Measurements from ENCODE around the gene VAV2.
A peak's percentile ranks its signal among the peaks of the same experiment; 100 is the strongest.

The VAV2 gene

GRCh38 chr9:133788819-133789717 is 203.1 kb downstream of the VAV2 start:
- Mint-ChIP-seq H3K4me1 (ENCODE audit: low read depth) (peaks cover 72% of the 10 kb centered on the region), H3K9me3 (no peaks in the 10 kb centered on the region), H3K27me3 (peaks cover 16% of the 10 kb centered on the region), H3K36me3 (ENCODE audit: low read depth) (peaks cover 61% of the 10 kb centered on the region), H3K27ac (peak overlapping the region; percentile 79), H3K4me3 (peak overlapping the region; percentile 60)
- intact Hi-C loops (cut with micrococcal nuclease) = no loop called here

- peak overlapping the region; percentile 60 for H3K4me3 Mint-ChIP-seq
- H3K36me3 Mint-ChIP-seq (ENCODE audit: low read depth) = peaks cover 68% of the 10 kb centered on the region
- H3K27me3 Mint-ChIP-seq = peaks cover 16% of the 10 kb centered on the region
- H3K27ac Mint-ChIP-seq = peak overlapping the region; percentile 90
- intact Hi-C loops (cut with micrococcal nuclease) = no loop called here
- no peaks in the 10 kb centered on the region for H3K9me3 Mint-ChIP-seq
- peaks cover 72% of the 10 kb centered on the region for H3K4me1 Mint-ChIP-seq (ENCODE audit: low read depth)
These were observed 203.9 kb downstream of the VAV2 start for GRCh38 chr9:133788045-133788818.

- Mint-ChIP-seq H3K27ac (peak overlapping the region; percentile 90), H3K9me3 (no peaks in the 10 kb centered on the region), H3K27me3 (peaks cover 16% of the 10 kb centered on the region), H3K4me1 (ENCODE audit: low read depth) (peaks cover 78% of the 10 kb centered on the region), H3K4me3 (peak overlapping the region; percentile 23), H3K36me3 (ENCODE audit: low read depth) (peaks cover 73% of the 10 kb centered on the region)
- intact Hi-C loops (cut with micrococcal nuclease) = no loop called here
These were observed 204.4 kb downstream of the VAV2 start for GRCh38 chr9:133787754-133788025.

GRCh38 chr9:133786907-133787753 is 205.0 kb downstream of the VAV2 start:
- Mint-ChIP-seq H3K27ac (peak overlapping the region; percentile 90), H3K36me3 (ENCODE audit: low read depth) (peaks cover 69% of the 10 kb centered on the region), H3K4me3 (peak overlapping the region; percentile 48), H3K27me3 (peaks cover 15% of the 10 kb centered on the region), H3K4me1 (ENCODE audit: low read depth) (peaks cover 77% of the 10 kb centered on the region), H3K9me3 (no peaks in the 10 kb centered on the region)
- intact Hi-C loops (cut with micrococcal nuclease) = no loop called here

- H3K9me3 Mint-ChIP-seq = no peaks in the 10 kb centered on the region
- intact Hi-C loops (cut with micrococcal nuclease) = no loop called here
- H3K4me1 Mint-ChIP-seq (ENCODE audit: low read depth) = peaks cover 76% of the 10 kb centered on the region
- peak overlapping the region; percentile 48 for H3K4me3 Mint-ChIP-seq
- peaks cover 66% of the 10 kb centered on the region for H3K36me3 Mint-ChIP-seq (ENCODE audit: low read depth)
- H3K27me3 Mint-ChIP-seq = peaks cover 10% of the 10 kb centered on the region
- peak overlapping the region; percentile 90 for H3K27ac Mint-ChIP-seq
These were observed 205.8 kb downstream of the VAV2 start for GRCh38 chr9:133786371-133786753.

- peaks cover 77% of the 10 kb centered on the region for H3K4me1 Mint-ChIP-seq (ENCODE audit: low read depth)
- H3K9me3 Mint-ChIP-seq = no peaks in the 10 kb centered on the region
- H3K27ac Mint-ChIP-seq = peak overlapping the region; percentile 90
- intact Hi-C loops (cut with micrococcal nuclease) = no loop called here
- peaks cover 69% of the 10 kb centered on the region for H3K36me3 Mint-ChIP-seq (ENCODE audit: low read depth)
- peak overlapping the region; percentile 48 for H3K4me3 Mint-ChIP-seq
- H3K27me3 Mint-ChIP-seq = peaks cover 10% of the 10 kb centered on the region
These were observed 206.3 kb downstream of the VAV2 start for GRCh38 chr9:133785753-133786370.

GRCh38 chr9:133784731-133785561 is 207.2 kb downstream of the VAV2 start:
- peaks cover 4% of the 10 kb centered on the region for H3K27me3 Mint-ChIP-seq
- intact Hi-C loops (cut with micrococcal nuclease) = no loop called here
- peak overlapping the region; percentile 35 for H3K27ac Mint-ChIP-seq
- H3K36me3 Mint-ChIP-seq (ENCODE audit: low read depth) = peaks cover 67% of the 10 kb centered on the region
- H3K9me3 Mint-ChIP-seq = no peaks in the 10 kb centered on the region
- H3K4me1 Mint-ChIP-seq (ENCODE audit: low read depth) = peaks cover 69% of the 10 kb centered on the region
- no peak overlapping the region for H3K4me3 Mint-ChIP-seq

GRCh38 chr9:133783331-133783731 is 208.8 kb downstream of the VAV2 start:
- Mint-ChIP-seq H3K27ac (peak overlapping the region; percentile 58), H3K9me3 (no peaks in the 10 kb centered on the region), H3K27me3 (no peaks in the 10 kb centered on the region), H3K4me1 (ENCODE audit: low read depth) (peaks cover 53% of the 10 kb centered on the region), H3K4me3 (no peak overlapping the region), H3K36me3 (ENCODE audit: low read depth) (peaks cover 70% of the 10 kb centered on the region)
- intact Hi-C loops (cut with micrococcal nuclease) = no loop called here

GRCh38 chr9:133782157-133783130 is 209.7 kb downstream of the VAV2 start:
- no peaks in the 10 kb centered on the region for H3K9me3 Mint-ChIP-seq
- H3K27me3 Mint-ChIP-seq = no peaks in the 10 kb centered on the region
- intact Hi-C loops (cut with micrococcal nuclease) = loop anchor here (1.0 kb wide), 1 partner anchor 212 kb away; no protein-coding TSS in a partner anchor
- peak overlapping the region; percentile 58 for H3K27ac Mint-ChIP-seq
- no peak overlapping the region for H3K4me3 Mint-ChIP-seq
- H3K36me3 Mint-ChIP-seq (ENCODE audit: low read depth) = peaks cover 79% of the 10 kb centered on the region
- peaks cover 44% of the 10 kb centered on the region for H3K4me1 Mint-ChIP-seq (ENCODE audit: low read depth)

GRCh38 chr9:133781828-133782135 is 210.3 kb downstream of the VAV2 start:
- H3K36me3 Mint-ChIP-seq (ENCODE audit: low read depth) = peaks cover 86% of the 10 kb centered on the region
- H3K4me3 Mint-ChIP-seq = no peak overlapping the region
- H3K4me1 Mint-ChIP-seq (ENCODE audit: low read depth) = peaks cover 37% of the 10 kb centered on the region
- no peaks in the 10 kb centered on the region for H3K9me3 Mint-ChIP-seq
- H3K27me3 Mint-ChIP-seq = no peaks in the 10 kb centered on the region
- H3K27ac Mint-ChIP-seq = no peak overlapping the region
- intact Hi-C loops (cut with micrococcal nuclease) = loop anchor here (1.0 kb wide), 1 partner anchor 213 kb away; no protein-coding TSS in a partner anchor

- intact Hi-C loops (cut with micrococcal nuclease) = no loop called here
- no peaks in the 10 kb centered on the region for H3K27me3 Mint-ChIP-seq
- H3K9me3 Mint-ChIP-seq = no peaks in the 10 kb centered on the region
- H3K27ac Mint-ChIP-seq = no peak overlapping the region
- H3K4me3 Mint-ChIP-seq = no peak overlapping the region
- peaks cover 32% of the 10 kb centered on the region for H3K4me1 Mint-ChIP-seq (ENCODE audit: low read depth)
- peaks cover 90% of the 10 kb centered on the region for H3K36me3 Mint-ChIP-seq (ENCODE audit: low read depth)
These were observed 210.9 kb downstream of the VAV2 start for GRCh38 chr9:133780962-133781827.

Measured in dendritic cell treated with granulocyte-macrophage colony-stimulating factor and Interleukin-4, amounts not matched to agents 40 ng/mL and 50 ng/mL, for 4 days (primary cell).